Breast epithelium (tissue), 4 donors: ENCODE results near the gene GPR17. TPM values are rescaled to one million over a fixed set of nuclear protein-coding genes. Genes with fewer than 3 reads are reported as not detected.
A peak's percentile ranks its signal among the peaks of the same experiment; 100 is the strongest.

Experiments used
- DNase-seq, 2 donors: peaks; one replicate each; pipeline ENCODE4 v3.0.0-alpha.2; 2019; ENCODE audit warnings: low spot score in 2 of 2
- H3K27ac ChIP-seq, 2 donors: fragments of 200-600 bp; sonication (generic) in 1 of 2; one replicate each; pipeline ENCODE4 v1.5.1; 2016 to 2019; ENCODE audit warnings: mild to moderate bottlenecking in 1 of 2
- H3K27me3 ChIP-seq, 2 donors: fragments of 200-600 bp; sonication (generic) in 1 of 2; one replicate each; pipeline versions ENCODE4 v1.5.1 to v1.6.0; 2017 to 2019; ENCODE audit warnings: control low read depth in 1 of 2, mild to moderate bottlenecking in 1 of 2
- H3K36me3 ChIP-seq: fragments of 200-600 bp; one replicate; pipeline ENCODE4 v1.5.1; 2019
- H3K4me1 ChIP-seq, 2 donors: fragments of 200-600 bp; sonication (generic); one replicate each; pipeline ENCODE4 v1.5.1; 2016 to 2019; ENCODE audit warnings: control low read depth in 1 of 2
- H3K4me3 ChIP-seq, 3 donors: fragments of 200-600 bp; sonication (generic); 1 replicate in 2 of 3; 2 replicates in 1 of 3; pipeline ENCODE4 v1.5.1; 2016 to 2019; ENCODE audit warnings: mild to moderate bottlenecking in 3 of 3, moderate library complexity in 2 of 3
- H3K9me3 ChIP-seq, 2 donors: fragments of 200-600 bp; sonication (generic) in 1 of 2; one replicate each; pipeline ENCODE4 v1.5.1; 2016 to 2019; ENCODE audit warnings: control low read depth in 1 of 2
- CTCF ChIP-seq, 3 donors: fragments of 450-650 bp; IDR thresholded peaks; one replicate each; pipeline ENCODE4 v1.5.1; 2016 to 2017; ENCODE audit warnings: antibody characterized with exemption in 3 of 3, mild to moderate bottlenecking in 3 of 3, moderate library complexity in 3 of 3
- POLR2A ChIP-seq: fragments of 450-650 bp; IDR thresholded peaks from one replicate; pipeline ENCODE4 v1.6.1; 2016; ENCODE audit warnings: antibody characterized with exemption, mild to moderate bottlenecking, moderate library complexity
- POLR2AphosphoS5 ChIP-seq, 3 donors: sonication (generic); formaldehyde crosslinking; IDR thresholded peaks; one replicate each; pipeline ENCODE4 v1.6.1; 2017; ENCODE audit warnings: antibody characterized with exemption in 3 of 3
- intact Hi-C: fragments of 100-400 bp; cut with DNase I; formaldehyde crosslinking; loops from one replicate; pipeline ENCODE4 v1.15.1; 2023; ENCODE audit warnings: low total_unique reads
- total RNA-seq, 3 donors: library from RNA; depleted of rRNA; stranded (reverse); fragments of >200 nt; gene quantifications; one replicate each; pipeline ENCODE4 v1.1.0, GENCODE V29; 2016

GPR17 gene
- total RNA-seq, 3 donors from 2014 or later, result not detected

GRCh38 chr2:127645026-127645394, 943 bp upstream of the GPR17 start:
- H3K4me3 ChIP-seq, result no peak overlapping the region
- no peaks in the 10 kb centered on the region for H3K4me1 ChIP-seq

GRCh38 chr2:127646487-127647241, 711 bp downstream of the GPR17 start:
- Histone ChIP-seq H3K27ac (peak overlapping the region in 1 of 2 donors; percentile 61), H3K27me3 (no peaks in the 10 kb centered on the region), H3K36me3 (no peaks in the 10 kb centered on the region), H3K4me1 (no peaks in the 10 kb centered on the region), H3K4me3 (no peak overlapping the region), H3K9me3 (no peaks in the 10 kb centered on the region)
- TF ChIP-seq POLR2AphosphoS5 (IDR thresholded peaks at IDR 0.05), result no peak
- TF ChIP-seq CTCF (IDR thresholded peaks at IDR 0.05), result no peak
- no peak for TF ChIP-seq POLR2A
- intact Hi-C loops, result no loop called here
- no peak for DNase-seq

More at GRCh38 chr2:127645026-127645394, 943 bp upstream of the GPR17 start:
- no peaks in the 10 kb centered on the region for H3K9me3 ChIP-seq
- intact Hi-C loops, result no loop called here
- H3K36me3 ChIP-seq, result no peaks in the 10 kb centered on the region
- H3K27ac ChIP-seq, result no peak overlapping the region
- no peak for TF ChIP-seq CTCF (IDR thresholded peaks at IDR 0.05)
- no peak for DNase-seq
- no peaks in the 10 kb centered on the region for H3K27me3 ChIP-seq

GRCh38 chr2:127647242-127648190, 1.6 kb downstream of the GPR17 start:
- Histone ChIP-seq H3K9me3 (no peaks in the 10 kb centered on the region), H3K4me1 (no peaks in the 10 kb centered on the region), H3K36me3 (no peaks in the 10 kb centered on the region), H3K27ac (peak overlapping the region in 1 of 2 donors; percentile 61), H3K27me3 (no peaks in the 10 kb centered on the region), H3K4me3 (no peak overlapping the region)
- no peak for DNase-seq
- intact Hi-C loops, result no loop called here
- TF ChIP-seq POLR2AphosphoS5 (IDR thresholded peaks at IDR 0.05) (no peak), POLR2A (no peak), CTCF (IDR thresholded peaks at IDR 0.05) (no peak)

GRCh38 chr2:127648321-127648720, 2.4 kb downstream of the GPR17 start:
- no peak for DNase-seq
- intact Hi-C loops, result no loop called here
- Histone ChIP-seq H3K27ac (peak overlapping the region in 1 of 2 donors; percentile 48), H3K4me3 (no peak overlapping the region), H3K9me3 (no peaks in the 10 kb centered on the region), H3K36me3 (no peaks in the 10 kb centered on the region), H3K27me3 (no peaks in the 10 kb centered on the region), H3K4me1 (no peaks in the 10 kb centered on the region)
- no peak for TF ChIP-seq POLR2A
- no peak for TF ChIP-seq CTCF (IDR thresholded peaks at IDR 0.05)
- TF ChIP-seq POLR2AphosphoS5 (IDR thresholded peaks at IDR 0.05), result no peak

GRCh38 chr2:127649100-127649611, 3.2 kb downstream of the GPR17 start:
- H3K4me1 ChIP-seq, result no peaks in the 10 kb centered on the region
- intact Hi-C loops, result no loop called here
- H3K27me3 ChIP-seq, result no peaks in the 10 kb centered on the region
- H3K9me3 ChIP-seq, result no peaks in the 10 kb centered on the region
- H3K36me3 ChIP-seq, result no peaks in the 10 kb centered on the region
- no peak for TF ChIP-seq CTCF (IDR thresholded peaks at IDR 0.05)
- no peak for TF ChIP-seq POLR2A
- TF ChIP-seq POLR2AphosphoS5 (IDR thresholded peaks at IDR 0.05), result no peak
- no peak overlapping the region for H3K4me3 ChIP-seq
- DNase-seq, result no peak
- peak overlapping the region in 1 of 2 donors; percentile 40 for H3K27ac ChIP-seq
